HFF-Myc (cell line): ENCODE data around the gene EDARADD.

Experiments used
- DNase-seq: peaks from one replicate; pipeline ENCODE4 v3.0.0-alpha.2; 2011; ENCODE audit warnings: low read depth; ENCODE audit errors: extremely low read depth
- H3K4me3 ChIP-seq: replicated peaks from 2 replicates; pipeline ENCODE4 v1.5.1; 2011; ENCODE audit warnings: low read depth, mild to moderate bottlenecking, control low read depth, low read length
- CTCF ChIP-seq: IDR thresholded peaks from 2 replicates; pipeline ENCODE4 v1.5.1; 2012; ENCODE audit warnings: mild to moderate bottlenecking, low read depth, low read length, control low read depth; ENCODE audit errors: missing control alignments

Gene EDARADD

GRCh38 chr1:236371083-236371482 is 23.0 kb upstream of the EDARADD start:
- DNase-seq = no peak
- no peak overlapping the region for H3K4me3 ChIP-seq
- no peak for TF ChIP-seq CTCF

- H3K4me3 ChIP-seq = no peak overlapping the region
- no peak for DNase-seq
- no peak for TF ChIP-seq CTCF
Measured at GRCh38 chr1:236377832-236378535, 16.1 kb upstream of the EDARADD start.

- no peak for TF ChIP-seq CTCF
- no peak for DNase-seq
- H3K4me3 ChIP-seq = no peak overlapping the region
Measured at GRCh38 chr1:236381565-236382158, 12.4 kb upstream of the EDARADD start.

GRCh38 chr1:236388332-236388731 is 5.8 kb upstream of the EDARADD start:
- no peak for TF ChIP-seq CTCF
- no peak for DNase-seq

GRCh38 chr1:236389253-236389652 is 4.8 kb upstream of the EDARADD start:
- TF ChIP-seq CTCF = no peak
- H3K4me3 ChIP-seq = no peak overlapping the region
- no peak for DNase-seq

More at GRCh38 chr1:236388332-236388731, 5.8 kb upstream of the EDARADD start:
- H3K4me3 ChIP-seq = no peak overlapping the region

- no peak for TF ChIP-seq CTCF
- H3K4me3 ChIP-seq = no peak overlapping the region
- DNase-seq = no peak
Measured at GRCh38 chr1:236391008-236391407, 3.1 kb upstream of the EDARADD start.
